ENCODE measurements around the gene SCFD2. TPM values are rescaled to one million over a fixed set of nuclear protein-coding genes. Genes with fewer than 3 reads are reported as not detected.
"Not testable (repeated sequence)": the region's sequence is repeated elsewhere in the genome, so short reads cannot be mapped to it uniquely, and the experiment has no call there.

Gene SCFD2
- total RNA-seq, 3 donors from 2014 or later: 22.8 to 33.8 (median 25.0) TPM

- intact Hi-C loops (cut with DNase I; ENCODE audit: low total_unique reads): no loop called here
- no peaks in the 10 kb centered on the region for H3K27me3 ChIP-seq
- H3K36me3 ChIP-seq: no peaks in the 10 kb centered on the region
- H3K27ac ChIP-seq: peak overlapping the region; percentile 45 to 53
- peaks cover 0 to 4% of the 10 kb centered on the region in 2 donors for H3K4me1 ChIP-seq
- TF ChIP-seq CTCF (IDR thresholded peaks at IDR 0.05) (no peak), POLR2A (IDR thresholded peaks at IDR 0.05) (no peak), POLR2AphosphoS5 (IDR thresholded peaks at IDR 0.05) (no peak)
- DNase-seq (ENCODE audit: low spot score in 2 of 2): no peak
- no peak overlapping the region for H3K4me3 ChIP-seq
- no peaks in the 10 kb centered on the region for H3K9me3 ChIP-seq
Measured at GRCh38 chr4:52995360-52996030, 370.4 kb downstream of the SCFD2 start.

- no peak for TF ChIP-seq CTCF (IDR thresholded peaks at IDR 0.05)
- TF ChIP-seq POLR2AphosphoS5 (IDR thresholded peaks at IDR 0.05): no peak
- no peak for TF ChIP-seq POLR2A (IDR thresholded peaks at IDR 0.05)
- H3K4me1 ChIP-seq: peaks cover 0 to 4% of the 10 kb centered on the region in 2 donors
- intact Hi-C loops (cut with DNase I; ENCODE audit: low total_unique reads): no loop called here
- no peaks in the 10 kb centered on the region for H3K9me3 ChIP-seq
- no peaks in the 10 kb centered on the region for H3K27me3 ChIP-seq
- DNase-seq (ENCODE audit: low spot score in 2 of 2): no peak
- H3K4me3 ChIP-seq: no peak overlapping the region
- H3K36me3 ChIP-seq: no peaks in the 10 kb centered on the region
- no peak overlapping the region for H3K27ac ChIP-seq
Measured at GRCh38 chr4:52994567-52994966, 371.3 kb downstream of the SCFD2 start.

GRCh38 chr4:52993771-52994170 is 372.1 kb downstream of the SCFD2 start:
- H3K9me3 ChIP-seq: no peaks in the 10 kb centered on the region
- intact Hi-C loops (cut with DNase I; ENCODE audit: low total_unique reads): no loop called here
- peaks cover 0 to 4% of the 10 kb centered on the region in 2 donors for H3K4me1 ChIP-seq
- H3K4me3 ChIP-seq: no peak overlapping the region
- no peaks in the 10 kb centered on the region for H3K27me3 ChIP-seq
- no peak for DNase-seq (ENCODE audit: low spot score in 2 of 2)
- no peak for TF ChIP-seq POLR2A (IDR thresholded peaks at IDR 0.05)
- TF ChIP-seq CTCF (IDR thresholded peaks at IDR 0.05): no peak
- TF ChIP-seq POLR2AphosphoS5 (IDR thresholded peaks at IDR 0.05): no peak
- H3K36me3 ChIP-seq: no peaks in the 10 kb centered on the region
- H3K27ac ChIP-seq: no peak overlapping the region

GRCh38 chr4:52992551-52992950 is 373.3 kb downstream of the SCFD2 start:
- DNase-seq (ENCODE audit: low spot score in 2 of 2); H3K27ac ChIP-seq; H3K27me3 ChIP-seq; H3K4me3 ChIP-seq; intact Hi-C loops (cut with DNase I; ENCODE audit: low total_unique reads); H3K4me1 ChIP-seq; H3K36me3 ChIP-seq; H3K9me3 ChIP-seq: not testable (repeated sequence)

GRCh38 chr4:52991472-52991871 is 374.4 kb downstream of the SCFD2 start:
- no peaks in the 10 kb centered on the region for H3K36me3 ChIP-seq
- no peaks in the 10 kb centered on the region for H3K27me3 ChIP-seq
- H3K27ac ChIP-seq: no peak overlapping the region
- TF ChIP-seq CTCF (IDR thresholded peaks at IDR 0.05): no peak
- TF ChIP-seq POLR2A (IDR thresholded peaks at IDR 0.05): no peak
- TF ChIP-seq POLR2AphosphoS5 (IDR thresholded peaks at IDR 0.05): no peak
- H3K4me3 ChIP-seq: no peak overlapping the region
- DNase-seq (ENCODE audit: low spot score in 2 of 2): no peak
- no peaks in the 10 kb centered on the region for H3K9me3 ChIP-seq
- intact Hi-C loops (cut with DNase I; ENCODE audit: low total_unique reads): no loop called here
- no peaks in the 10 kb centered on the region for H3K4me1 ChIP-seq
